CD1c-positive myeloid dendritic cell (primary cell): Measurements from ENCODE around the gene CMIP.

Source experiments
- DNase-seq: peaks from one replicate; pipeline ENCODE4 v3.0.0-alpha.2; 2016; ENCODE audit errors: extremely low spot score

The CMIP gene

GRCh38 chr16:81635063-81635937 lies 190.7 kb downstream of the CMIP start:
- no peak for DNase-seq

- DNase-seq: peak; percentile 36
Measured at GRCh38 chr16:81636298-81636993, 191.8 kb downstream of the CMIP start.

- no peak for DNase-seq
Measured at GRCh38 chr16:81637336-81638235, 193.0 kb downstream of the CMIP start.

GRCh38 chr16:81638286-81638945 lies 193.8 kb downstream of the CMIP start:
- DNase-seq: no peak

DNA sequence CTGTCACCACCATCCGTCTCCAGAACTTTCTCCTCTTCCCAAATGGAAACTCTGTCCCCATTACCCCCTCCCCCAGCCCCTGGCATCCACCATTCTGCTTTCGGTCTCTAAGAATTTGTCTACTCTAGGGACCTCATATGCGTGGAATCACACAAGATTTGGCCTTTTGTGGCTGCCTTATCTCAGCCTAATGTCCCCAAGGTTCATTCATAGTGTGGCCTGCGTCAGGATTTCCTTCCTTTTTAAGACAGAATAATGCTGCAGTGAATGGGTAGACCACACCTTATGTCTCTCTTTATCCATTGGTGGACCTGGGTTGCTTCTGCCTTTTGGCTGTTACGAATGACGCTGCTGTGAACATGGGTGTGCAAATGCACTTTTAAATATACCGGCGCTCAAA lies 194.7 kb downstream of the CMIP start:
- no peak for DNase-seq

- no peak for DNase-seq
Measured at GRCh38 chr16:81639931-81640680, 195.5 kb downstream of the CMIP start.

GRCh38 chr16:81640681-81641070 lies 196.1 kb downstream of the CMIP start:
- no peak for DNase-seq

DNA sequence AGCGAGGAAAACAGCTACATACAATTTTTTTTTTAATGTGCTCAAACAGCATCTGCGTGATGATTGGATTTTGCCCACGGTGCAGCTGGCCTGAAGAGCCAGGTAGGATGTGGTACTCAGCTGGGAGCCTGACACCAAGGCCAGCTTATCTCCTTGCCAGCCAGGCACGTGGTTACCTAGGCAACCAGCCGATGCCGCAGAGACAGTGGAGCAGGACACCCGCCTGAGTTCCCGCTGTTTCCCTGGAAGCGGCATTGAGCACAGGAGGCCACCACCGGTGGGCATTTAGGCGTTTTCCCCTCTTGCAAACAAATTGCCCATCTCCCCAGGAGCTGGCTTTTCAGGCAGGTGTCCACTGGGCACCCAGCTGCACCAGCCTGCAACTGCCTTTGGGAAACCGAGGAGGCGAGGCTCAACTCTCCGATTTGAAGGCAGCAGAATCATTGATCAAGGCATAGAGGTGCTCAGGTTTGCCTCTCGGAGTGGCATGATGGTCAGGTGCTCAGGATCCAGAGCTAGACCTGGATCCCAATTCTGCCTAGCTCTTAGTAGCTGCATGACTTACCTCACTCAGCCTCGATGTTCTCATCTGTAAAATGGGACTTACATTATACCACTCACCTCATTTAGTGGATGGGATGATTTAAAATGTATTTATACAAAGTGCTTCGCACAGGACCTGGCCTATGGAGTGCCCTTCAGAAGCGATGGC lies 196.9 kb downstream of the CMIP start:
- DNase-seq: no peak

DNA sequence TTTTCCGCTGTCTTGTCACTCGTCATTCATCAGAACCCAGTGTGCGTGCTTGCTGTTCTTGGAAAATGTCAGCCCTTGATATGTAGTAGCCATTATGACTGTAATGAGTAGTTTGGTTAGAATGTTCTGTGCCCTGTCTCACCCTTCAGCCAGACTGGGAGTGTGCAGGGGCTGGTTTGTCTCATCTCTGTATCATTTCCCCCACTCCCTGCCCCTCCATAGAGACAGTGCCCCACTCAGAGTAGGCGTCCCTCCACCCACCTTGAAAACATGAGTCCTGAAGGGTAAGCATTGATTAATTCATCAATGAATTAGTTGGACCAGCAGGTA lies 197.5 kb downstream of the CMIP start:
- DNase-seq: no peak

DNA sequence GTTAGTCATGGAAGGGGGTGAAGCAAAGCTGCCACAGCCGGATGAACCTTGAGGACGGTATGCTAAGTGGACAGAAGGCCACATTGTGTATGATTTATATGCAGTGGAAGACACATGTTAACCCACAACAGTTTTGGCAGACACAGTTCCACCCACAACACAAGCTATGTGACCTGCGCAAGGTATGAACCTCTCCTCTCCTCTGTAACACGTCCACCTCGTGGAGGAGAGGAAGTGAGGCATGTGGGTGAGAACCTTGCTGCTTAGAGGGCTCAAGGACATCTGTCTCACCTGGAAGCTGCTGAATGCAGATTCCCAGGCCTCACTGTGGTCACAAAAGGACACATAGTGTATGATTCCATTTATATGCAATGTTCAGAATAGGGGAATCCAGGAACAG lies 198.3 kb downstream of the CMIP start:
- DNase-seq: peak; percentile 67

DNA sequence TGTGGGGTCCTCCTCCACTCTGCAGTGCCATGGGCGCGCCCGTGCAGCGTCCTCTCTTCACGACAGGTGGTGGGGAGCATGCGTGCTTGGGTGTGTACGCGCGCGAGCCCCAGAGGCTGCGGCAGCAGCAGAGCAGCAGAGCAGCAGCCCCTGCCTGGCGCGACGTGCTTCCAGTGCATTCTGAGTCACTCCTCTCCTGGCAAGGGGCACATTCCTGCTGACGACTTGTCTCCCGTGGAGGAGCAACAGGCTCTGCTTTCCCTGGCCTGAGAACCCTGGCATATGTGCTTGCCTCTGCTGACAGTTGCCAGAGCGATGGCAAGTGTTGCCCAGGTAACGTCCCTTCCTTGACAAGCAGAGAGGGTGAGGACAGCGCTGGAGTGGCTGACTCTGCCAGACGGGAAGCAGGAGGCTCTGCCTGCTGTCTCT lies 200.7 kb downstream of the CMIP start:
- no peak for DNase-seq

- no peak for DNase-seq
Measured at GRCh38 chr16:81645925-81646324, 201.3 kb downstream of the CMIP start.

- no peak for DNase-seq
Measured at GRCh38 chr16:81646561-81646960, 202.0 kb downstream of the CMIP start.

DNA sequence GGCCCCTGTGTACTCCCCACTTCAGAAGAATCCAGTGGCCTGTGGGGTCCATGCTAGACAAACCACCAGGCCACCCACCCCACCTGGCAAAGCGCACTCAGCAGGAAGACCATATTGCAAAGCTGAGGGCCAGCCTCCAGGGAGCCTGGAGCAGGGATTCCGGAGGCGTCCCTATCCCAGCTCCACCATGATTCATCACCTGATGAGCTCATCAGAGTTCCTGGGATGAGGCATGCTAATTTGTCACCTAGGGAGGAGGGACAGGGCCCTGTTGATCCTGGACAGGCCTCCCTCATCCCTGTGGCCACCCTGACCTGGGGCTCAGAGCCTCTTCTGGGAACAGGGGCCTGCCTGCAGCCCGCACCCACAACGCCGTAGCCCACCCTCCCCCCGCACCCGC lies 202.9 kb downstream of the CMIP start:
- no peak for DNase-seq

DNA sequence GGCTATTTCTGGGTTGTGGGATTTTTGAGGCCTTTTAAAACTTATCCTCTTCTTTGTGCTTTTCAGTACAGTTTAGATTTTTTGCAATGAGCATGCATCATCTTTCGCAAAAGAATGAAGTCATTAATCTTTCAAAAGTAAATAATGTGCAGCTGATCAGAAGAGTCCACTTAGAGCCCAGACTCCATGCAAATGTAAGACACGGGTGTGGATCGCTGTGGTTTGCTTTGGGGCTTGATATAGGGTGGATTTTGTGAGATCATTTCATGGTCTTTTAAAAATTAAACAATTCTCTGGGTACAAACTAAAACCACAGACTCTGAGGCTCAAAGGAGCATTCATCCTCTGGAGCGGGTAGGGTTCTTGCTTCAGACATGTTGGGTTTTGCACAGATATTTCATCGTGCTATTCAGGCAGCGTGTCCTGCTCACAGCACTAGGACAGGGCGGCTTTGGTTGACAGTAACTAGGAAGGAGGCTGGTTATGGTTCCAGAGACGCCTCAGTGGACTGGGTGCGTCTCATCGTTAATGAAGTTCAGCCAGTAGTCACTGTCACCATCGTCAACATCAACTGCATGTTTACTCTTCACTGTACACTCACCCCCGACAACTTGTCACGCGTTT lies 205.1 kb downstream of the CMIP start:
- DNase-seq: no peak

GRCh38 chr16:81650281-81650680 lies 205.7 kb downstream of the CMIP start:
- no peak for DNase-seq

GRCh38 chr16:81650982-81651562 lies 206.5 kb downstream of the CMIP start:
- DNase-seq: no peak

DNA sequence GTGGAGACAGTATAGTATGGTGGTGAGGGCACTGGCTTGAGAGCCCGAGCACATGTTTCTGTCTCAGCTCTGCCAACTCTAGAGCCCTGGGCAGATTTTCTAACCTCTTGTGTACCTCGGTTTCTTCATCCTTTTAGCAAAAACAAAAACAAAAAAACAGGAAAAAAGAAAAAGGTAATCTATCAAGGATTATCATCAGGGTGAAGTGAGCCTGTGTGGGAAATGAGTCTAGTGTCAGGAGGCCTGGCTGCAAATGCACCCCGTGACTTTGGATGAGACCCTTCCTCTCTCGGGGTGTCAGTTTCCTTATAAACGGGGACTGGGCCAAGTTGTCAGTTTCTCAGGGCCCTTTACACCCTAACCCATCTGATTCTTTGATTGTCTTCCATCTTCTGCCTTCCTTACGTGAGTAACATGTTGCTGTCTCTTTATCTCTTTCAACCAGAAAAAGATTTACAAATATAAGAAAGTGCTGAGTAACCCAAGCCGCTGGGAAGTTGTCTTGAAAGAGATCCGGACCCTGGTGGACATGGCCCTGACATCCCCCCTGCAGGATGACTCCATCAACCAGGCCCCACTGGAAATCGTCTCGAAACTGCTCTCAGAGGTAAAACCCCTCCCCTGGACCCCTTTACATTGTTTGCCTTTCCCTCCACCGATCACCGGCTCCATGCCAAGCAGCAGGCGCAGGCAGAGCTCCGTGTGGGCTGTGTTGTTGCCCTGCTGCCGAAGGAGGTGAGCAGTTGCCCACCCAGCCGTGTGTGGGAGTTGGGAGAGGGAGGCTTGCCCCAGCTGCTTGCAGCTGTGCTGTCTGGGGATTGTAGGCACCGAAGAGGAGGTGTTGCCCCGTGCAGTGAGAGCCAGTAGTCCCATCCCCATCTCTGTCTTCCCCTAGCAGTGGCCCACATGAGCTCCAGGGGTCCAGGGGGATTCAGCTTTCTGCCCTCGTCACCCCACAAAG lies 207.4 kb downstream of the CMIP start:
- DNase-seq: no peak
